RPMI7951 (cell line): Measurements from ENCODE around the gene ZNF581. TPM values are rescaled to one million over a fixed set of nuclear protein-coding genes. Genes with fewer than 3 reads are reported as not detected.

Experiments used
- DNase-seq: peaks from one replicate; pipeline ENCODE4 v3.0.0-alpha.2; 2012; ENCODE audit warnings: low read depth
- total RNA-seq: library from RNA; depleted of rRNA; stranded (reverse); fragments of >200 nt; shearing (Covaris generic); gene quantifications from 2 replicates; pipeline ENCODE4 v1.2.3, GENCODE V29; 2014; rRNA removed

The ZNF581 gene
- total RNA-seq, 1 experiment from 2014 or later, result 13.7 TPM

DNA sequence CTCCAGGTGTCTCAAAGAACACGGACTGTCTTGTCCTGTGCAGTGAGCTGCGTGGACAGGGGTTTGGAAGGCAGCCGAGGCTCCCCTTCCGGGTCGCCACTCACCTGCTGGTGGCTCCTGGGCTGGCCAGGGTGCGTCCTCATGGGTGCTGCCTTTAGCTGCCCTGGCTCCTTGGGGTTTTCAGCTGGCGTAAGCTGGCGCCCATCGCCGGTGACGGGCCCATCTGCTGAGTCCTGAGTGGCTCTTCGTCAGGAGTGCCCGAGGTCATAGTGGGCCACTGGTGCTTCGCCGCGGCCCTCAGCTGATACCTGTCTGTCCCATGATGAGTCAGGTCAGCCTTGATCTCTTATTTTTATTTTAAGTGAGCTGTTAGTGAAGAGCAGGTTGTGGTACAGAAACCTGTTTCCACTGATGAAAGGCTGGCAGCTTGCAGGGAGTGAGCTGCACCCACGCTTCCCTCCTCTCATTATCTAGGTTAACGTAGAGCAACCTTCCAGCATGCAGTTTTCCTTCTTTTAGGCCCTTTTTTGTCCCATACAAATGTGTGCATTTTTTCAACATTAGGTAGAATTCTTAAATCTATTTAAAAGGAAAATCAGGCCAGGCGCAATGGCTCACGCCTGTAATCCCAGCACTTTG lies 50.0 kb downstream of the ZNF581 start:
- DNase-seq, result no peak

DNA sequence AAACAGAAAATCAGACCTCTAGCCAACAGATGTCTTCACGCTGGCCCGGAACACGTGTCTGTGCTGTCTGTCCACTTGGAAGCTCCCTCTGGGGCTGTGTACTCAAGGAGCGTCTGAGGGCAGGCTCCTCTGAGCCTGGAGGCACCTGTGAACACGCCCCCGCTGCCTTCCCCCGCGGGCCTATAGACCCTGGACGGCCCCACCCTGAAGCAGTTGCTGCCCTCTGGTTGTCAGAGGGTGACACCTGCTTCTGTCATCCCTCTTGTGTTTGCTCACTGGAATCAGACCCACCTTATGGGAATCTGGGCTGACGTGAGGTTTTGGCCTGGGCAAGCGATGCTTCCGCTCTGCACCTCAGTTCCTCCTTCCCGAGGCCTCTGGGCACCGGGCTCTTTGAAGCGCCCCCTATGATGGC lies 50.8 kb downstream of the ZNF581 start:
- no peak for DNase-seq

DNA sequence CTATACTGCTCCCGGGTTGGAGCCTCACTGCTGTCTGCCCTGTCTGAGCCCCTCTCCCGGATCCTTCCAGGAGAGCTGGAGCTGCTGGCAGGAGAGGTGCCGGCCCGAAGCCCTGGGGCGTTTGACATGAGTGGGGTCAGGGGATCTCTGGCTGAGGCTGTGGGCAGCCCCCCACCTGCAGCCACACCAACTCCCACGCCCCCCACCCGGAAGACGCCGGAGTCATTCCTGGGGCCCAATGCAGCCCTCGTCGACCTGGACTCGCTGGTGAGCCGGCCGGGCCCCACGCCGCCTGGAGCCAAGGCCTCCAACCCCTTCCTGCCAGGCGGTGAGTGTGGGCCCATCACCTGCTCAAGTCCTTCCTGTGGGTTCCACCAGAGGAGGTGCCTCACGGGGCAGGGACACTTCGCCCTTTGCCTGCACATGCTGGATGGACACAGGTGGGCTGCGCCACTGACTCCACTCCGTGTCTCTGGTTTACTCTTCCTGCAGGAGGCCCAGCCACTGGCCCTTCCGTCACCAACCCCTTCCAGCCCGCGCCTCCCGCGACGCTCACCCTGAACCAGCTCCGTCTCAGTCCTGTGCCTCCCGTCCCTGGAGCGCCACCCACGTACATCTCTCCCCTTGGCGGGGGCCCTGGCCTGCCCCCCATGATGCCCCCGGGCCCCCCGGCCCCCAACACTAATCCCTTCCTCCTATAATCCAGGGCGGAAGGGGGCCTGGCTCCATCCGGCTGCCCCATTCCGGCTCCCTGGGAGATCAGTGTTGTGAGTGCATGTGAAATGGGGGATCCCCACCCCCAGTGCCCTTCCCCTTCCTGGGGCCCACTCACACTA lies 51.4 kb downstream of the ZNF581 start:
- DNase-seq, result no peak

Other genes starting within 250 kb of the ZNF581 start
- gene UBE2S, start 235.9 kb upstream of the ZNF581 start, total RNA-seq, result 250 and 347 TPM in 2 replicates
- 0.12 TPM in 1 of 2 replicates, not detected in the other for gene SHISA7, start 200.3 kb upstream of the ZNF581 start, total RNA-seq
- 81.9 and 120 TPM in 2 replicates for gene ISOC2, start 182.0 kb upstream of the ZNF581 start, total RNA-seq
- gene C19orf85, start 178.9 kb upstream of the ZNF581 start, total RNA-seq, result not detected in 2 replicates
- gene ZNF628, start 167.0 kb upstream of the ZNF581 start, total RNA-seq, result 3.1 and 5.3 TPM in 2 replicates
- 18.5 and 25.3 TPM in 2 replicates for gene NAT14, start 158.5 kb upstream of the ZNF581 start, total RNA-seq
- gene SSC5D, start 155.2 kb upstream of the ZNF581 start, total RNA-seq, result 3.2 and 3.6 TPM in 2 replicates
- not detected in 2 replicates for gene SBK2, start 106.5 kb upstream of the ZNF581 start, total RNA-seq
- 0.24 TPM in 1 of 2 replicates, not detected in the other for gene SBK3, start 98.1 kb upstream of the ZNF581 start, total RNA-seq
- gene ZNF579, start 62.8 kb upstream of the ZNF581 start, total RNA-seq, result 1.3 and 2.4 TPM in 2 replicates
- 2.4 and 3.0 TPM in 2 replicates for gene FIZ1, start 44.1 kb upstream of the ZNF581 start, total RNA-seq
- 14.7 and 16.9 TPM in 2 replicates for gene ZNF524, start 43.4 kb upstream of the ZNF581 start, total RNA-seq
- gene ZNF865, start 38.0 kb upstream of the ZNF581 start, total RNA-seq, result 0.12 and 0.68 TPM in 2 replicates
- 1.6 and 2.6 TPM in 2 replicates for gene ZNF784, start 19.1 kb upstream of the ZNF581 start, total RNA-seq
- gene ZNF580, start 2.6 kb upstream of the ZNF581 start, total RNA-seq, result 11.3 and 12.9 TPM in 2 replicates
- 3.7 and 5.7 TPM in 2 replicates for gene CCDC106, start 4.6 kb downstream of the ZNF581 start, total RNA-seq
- 80.3 and 108 TPM in 2 replicates for gene U2AF2, start 11.4 kb downstream of the ZNF581 start, total RNA-seq
- 26.0 and 46.4 TPM in 2 replicates for gene EPN1, start 31.6 kb downstream of the ZNF581 start, total RNA-seq
- gene NLRP9, start 94.8 kb downstream of the ZNF581 start, total RNA-seq, result not detected in 2 replicates
- 0.24 TPM in 1 of 2 replicates, not detected in the other for gene RFPL4A, start 115.4 kb downstream of the ZNF581 start, total RNA-seq
- gene RFPL4AL1, start 125.5 kb downstream of the ZNF581 start, total RNA-seq, result 0.20 TPM in 1 of 2 replicates, not detected in the other
- 1.3 and 1.7 TPM in 2 replicates for gene NLRP11, start 188.3 kb downstream of the ZNF581 start, total RNA-seq
- gene NLRP4, start 192.9 kb downstream of the ZNF581 start, total RNA-seq, result not detected in 2 replicates